Measurements from ENCODE around the gene GRIA4.

The GRIA4 gene

DNA sequence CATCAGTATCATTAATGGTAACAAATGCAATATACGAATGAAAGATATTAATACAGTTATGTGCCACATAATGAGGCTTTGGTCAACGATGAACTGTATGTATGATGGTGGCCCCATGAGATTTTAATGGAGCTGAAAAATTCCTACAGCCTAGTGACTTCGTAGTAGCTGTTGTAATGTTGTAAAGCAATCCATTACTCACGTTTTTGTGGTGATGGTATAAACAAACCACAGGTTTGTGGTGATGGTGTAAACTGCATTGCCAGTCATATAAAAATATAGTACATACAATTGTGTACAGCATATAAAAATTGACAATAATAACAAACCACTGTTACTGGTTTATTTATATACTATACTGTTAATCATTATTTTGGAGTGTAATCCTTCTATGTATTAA is 27.4 kb upstream of the GRIA4 start:
- Mint-ChIP-seq H3K27me3 (ENCODE audit: low read depth, poor library complexity) (peaks cover 4% of the 10 kb centered on the region), H3K4me1 (no peaks in the 10 kb centered on the region), H3K36me3 (ENCODE audit: low read depth) (no peaks in the 10 kb centered on the region), H3K9me3 (no peaks in the 10 kb centered on the region), H3K27ac (no peak overlapping the region), H3K4me3 (no peak overlapping the region)
- no peak for DNase-seq
- TF ChIP-seq, protein P1, sequence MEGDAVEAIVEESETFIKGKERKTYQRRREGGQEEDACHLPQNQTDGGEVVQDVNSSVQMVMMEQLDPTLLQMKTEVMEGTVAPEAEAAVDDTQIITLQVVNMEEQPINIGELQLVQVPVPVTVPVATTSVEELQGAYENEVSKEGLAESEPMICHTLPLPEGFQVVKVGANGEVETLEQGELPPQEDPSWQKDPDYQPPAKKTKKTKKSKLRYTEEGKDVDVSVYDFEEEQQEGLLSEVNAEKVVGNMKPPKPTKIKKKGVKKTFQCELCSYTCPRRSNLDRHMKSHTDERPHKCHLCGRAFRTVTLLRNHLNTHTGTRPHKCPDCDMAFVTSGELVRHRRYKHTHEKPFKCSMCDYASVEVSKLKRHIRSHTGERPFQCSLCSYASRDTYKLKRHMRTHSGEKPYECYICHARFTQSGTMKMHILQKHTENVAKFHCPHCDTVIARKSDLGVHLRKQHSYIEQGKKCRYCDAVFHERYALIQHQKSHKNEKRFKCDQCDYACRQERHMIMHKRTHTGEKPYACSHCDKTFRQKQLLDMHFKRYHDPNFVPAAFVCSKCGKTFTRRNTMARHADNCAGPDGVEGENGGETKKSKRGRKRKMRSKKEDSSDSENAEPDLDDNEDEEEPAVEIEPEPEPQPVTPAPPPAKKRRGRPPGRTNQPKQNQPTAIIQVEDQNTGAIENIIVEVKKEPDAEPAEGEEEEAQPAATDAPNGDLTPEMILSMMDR (IDR thresholded peaks at IDR 0.05) = no peak

DNA sequence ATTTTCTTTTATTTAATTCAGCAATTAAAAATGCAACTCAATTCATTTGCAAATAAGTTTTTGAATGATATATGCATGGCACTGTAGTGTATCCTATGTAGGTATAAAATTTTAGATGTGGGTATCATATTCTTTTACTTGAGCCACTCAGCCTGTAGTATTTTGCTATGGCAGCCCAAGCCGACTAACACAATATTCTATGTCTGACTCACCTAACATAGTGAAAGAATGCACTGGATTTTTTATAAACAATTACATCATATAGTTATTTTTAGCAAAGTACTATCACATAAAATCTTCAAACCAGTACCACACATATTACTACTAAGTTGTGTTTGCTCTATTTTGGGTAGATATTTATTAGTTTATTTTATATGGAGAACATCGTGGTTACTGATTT is 21.9 kb upstream of the GRIA4 start:
- H3K4me1 Mint-ChIP-seq = no peaks in the 10 kb centered on the region
- no peak overlapping the region for H3K4me3 Mint-ChIP-seq
- TF ChIP-seq, protein P1 (IDR thresholded peaks at IDR 0.05) = no peak
- H3K36me3 Mint-ChIP-seq (ENCODE audit: low read depth) = no peaks in the 10 kb centered on the region
- H3K27me3 Mint-ChIP-seq (ENCODE audit: low read depth, poor library complexity) = peaks cover 7% of the 10 kb centered on the region
- H3K9me3 Mint-ChIP-seq = no peaks in the 10 kb centered on the region
- no peak overlapping the region for H3K27ac Mint-ChIP-seq
- DNase-seq = no peak

DNA sequence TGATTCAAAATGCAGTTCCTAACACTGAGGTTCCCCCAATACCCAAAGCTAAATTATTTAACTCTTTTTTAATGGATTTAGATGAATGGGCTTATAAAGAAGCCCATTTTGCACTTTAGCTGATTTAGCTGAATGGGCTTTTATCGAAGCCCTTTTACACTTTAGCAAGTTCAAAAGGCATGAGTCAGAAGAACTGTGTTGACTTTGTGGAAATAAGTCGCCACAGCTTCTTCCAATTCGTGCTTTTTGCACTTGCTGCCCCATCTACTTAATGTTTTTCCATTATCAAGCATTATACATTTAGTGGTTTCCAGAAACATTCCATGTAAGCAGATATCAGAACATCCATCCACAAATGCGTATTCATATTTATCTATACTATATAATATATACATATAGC is 20.5 kb upstream of the GRIA4 start:
- H3K4me1 Mint-ChIP-seq = no peaks in the 10 kb centered on the region

GRCh38 chr11:105592035-105592434 is 17.8 kb upstream of the GRIA4 start:
- DNase-seq = no peak
- Mint-ChIP-seq H3K36me3 (ENCODE audit: low read depth) (no peaks in the 10 kb centered on the region), H3K9me3 (no peaks in the 10 kb centered on the region), H3K4me1 (no peaks in the 10 kb centered on the region), H3K4me3 (no peak overlapping the region), H3K27ac (no peak overlapping the region), H3K27me3 (ENCODE audit: low read depth, poor library complexity) (peaks cover 3% of the 10 kb centered on the region)
- TF ChIP-seq, protein P1 (IDR thresholded peaks at IDR 0.05) = no peak

More for the DNA sequence above, 20.5 kb upstream of the GRIA4 start:
- H3K27ac Mint-ChIP-seq = no peak overlapping the region
- H3K4me3 Mint-ChIP-seq = no peak overlapping the region
- peaks cover 7% of the 10 kb centered on the region for H3K27me3 Mint-ChIP-seq (ENCODE audit: low read depth, poor library complexity)
- TF ChIP-seq, protein P1 (IDR thresholded peaks at IDR 0.05) = no peak
- H3K36me3 Mint-ChIP-seq (ENCODE audit: low read depth) = no peaks in the 10 kb centered on the region
- no peak for DNase-seq
- no peaks in the 10 kb centered on the region for H3K9me3 Mint-ChIP-seq

DNA sequence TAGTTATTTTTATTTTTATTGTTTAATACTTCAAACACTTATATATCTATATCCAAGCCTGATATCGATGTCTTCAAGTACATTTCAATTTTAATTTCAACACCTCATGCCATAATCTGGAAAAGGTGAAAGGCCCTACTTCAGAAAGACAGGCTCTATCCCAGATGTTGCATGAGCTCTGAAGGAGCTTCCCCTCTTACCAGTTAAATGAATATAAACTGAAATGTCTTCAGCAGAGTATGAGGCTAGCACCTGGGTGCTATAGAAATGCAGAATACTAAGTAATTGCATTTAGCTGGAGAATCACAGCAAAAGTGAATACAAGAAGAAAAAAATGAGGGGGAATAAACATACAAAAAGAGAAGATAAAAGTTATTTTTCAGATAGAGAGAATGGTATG is 11.5 kb upstream of the GRIA4 start:
- Mint-ChIP-seq H3K27me3 (ENCODE audit: low read depth, poor library complexity) (no peaks in the 10 kb centered on the region), H3K4me3 (no peak overlapping the region), H3K36me3 (ENCODE audit: low read depth) (no peaks in the 10 kb centered on the region), H3K4me1 (no peaks in the 10 kb centered on the region), H3K27ac (no peak overlapping the region), H3K9me3 (no peaks in the 10 kb centered on the region)
- no peak for DNase-seq
- TF ChIP-seq, protein P1 (IDR thresholded peaks at IDR 0.05) = no peak

- H3K27ac Mint-ChIP-seq = no peak overlapping the region
- H3K9me3 Mint-ChIP-seq = no peaks in the 10 kb centered on the region
- DNase-seq = no peak
- H3K4me1 Mint-ChIP-seq = no peaks in the 10 kb centered on the region
- H3K36me3 Mint-ChIP-seq (ENCODE audit: low read depth) = no peaks in the 10 kb centered on the region
- no peak overlapping the region for H3K4me3 Mint-ChIP-seq
- H3K27me3 Mint-ChIP-seq (ENCODE audit: low read depth, poor library complexity) = peaks cover 4% of the 10 kb centered on the region
- TF ChIP-seq, protein P1 (IDR thresholded peaks at IDR 0.05) = no peak
These were observed 6.7 kb upstream of the GRIA4 start for GRCh38 chr11:105603156-105603555.
